ENCODE results near the gene PGA3.
"Not testable (repeated sequence)": the region's sequence is repeated elsewhere in the genome, so short reads cannot be mapped to it uniquely, and the experiment has no call there.

The PGA3 gene

DNA sequence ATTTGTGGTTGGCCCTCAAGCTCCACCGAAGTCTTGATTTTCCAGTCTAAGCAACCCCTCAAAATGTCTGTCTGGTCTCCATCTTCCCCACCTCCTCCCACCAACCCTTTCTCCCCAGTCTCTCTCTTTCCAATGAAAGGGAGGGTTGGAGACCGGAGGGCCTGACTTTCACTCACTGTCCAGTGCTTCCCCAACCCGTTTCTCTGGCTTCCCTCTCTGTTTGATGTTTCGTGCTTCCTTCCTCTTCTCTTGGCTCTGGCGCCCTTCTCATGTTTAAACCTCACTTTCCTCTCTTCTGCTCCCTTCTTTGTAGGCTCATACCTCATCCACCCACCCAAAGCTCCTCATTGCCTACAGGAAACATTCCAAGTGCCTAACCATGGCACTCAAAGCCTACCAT is 31.0 kb upstream of the PGA3 start:
- Histone ChIP-seq H3K4me1 (ENCODE audit: insufficient read depth, insufficient read length) (no peaks in the 10 kb centered on the region), H3K9ac (ENCODE audit: insufficient read length, low read depth) (no peak overlapping the region), H3K36me3 (ENCODE audit: insufficient read depth, insufficient read length, low read length) (no peaks in the 10 kb centered on the region), H3K9me3 (ENCODE audit: insufficient read depth, low read length) (peaks cover 22% of the 10 kb centered on the region; the same call in 1 of the 2 replicates), H3K4me3 (ENCODE audit: insufficient read length, low read depth) (no peak overlapping the region), H3K27me3 (ENCODE audit: insufficient read depth, insufficient read length) (peaks cover 5% of the 10 kb centered on the region)
- DNase-seq (ENCODE audit: low read depth, low spot score): no peak
- TF ChIP-seq ZNF274 (IDR thresholded peaks at IDR 0.05; ENCODE audit: low read depth, low read length) (no peak), YY1 (IDR thresholded peaks at IDR 0.05; ENCODE audit: insufficient read depth, insufficient read length) (no peak), SUZ12 (IDR thresholded peaks at IDR 0.05; ENCODE audit: extremely low read depth, insufficient read depth, insufficient read length) (no peak)

DNA sequence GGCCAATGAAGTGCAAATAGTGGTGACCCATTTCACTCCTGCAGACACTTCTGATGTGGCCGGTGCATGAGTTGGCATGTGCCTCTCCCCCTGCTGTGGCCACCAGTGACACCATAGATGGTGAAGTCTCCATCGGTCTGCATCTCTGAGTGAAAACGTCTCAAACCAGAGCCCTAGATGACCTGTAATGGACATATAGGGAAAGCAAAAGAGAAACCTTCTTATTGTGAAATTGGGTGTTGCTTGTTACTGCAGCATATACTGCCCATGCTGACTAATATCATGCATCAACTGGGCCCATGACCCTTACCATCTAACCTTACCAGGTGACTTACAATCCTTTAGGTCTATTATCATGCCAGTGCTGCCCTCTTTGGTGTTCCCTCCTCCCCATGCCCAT is 30.4 kb upstream of the PGA3 start:
- Histone ChIP-seq H3K4me1 (ENCODE audit: insufficient read depth, insufficient read length) (no peaks in the 10 kb centered on the region), H3K9me3 (ENCODE audit: insufficient read depth, low read length) (peaks cover 17% of the 10 kb centered on the region; the same call in 1 of the 2 replicates), H3K9ac (ENCODE audit: insufficient read length, low read depth) (no peak overlapping the region), H3K4me3 (ENCODE audit: insufficient read length, low read depth) (no peak overlapping the region), H3K27me3 (ENCODE audit: insufficient read depth, insufficient read length) (peaks cover 5% of the 10 kb centered on the region), H3K36me3 (ENCODE audit: insufficient read depth, insufficient read length, low read length) (no peaks in the 10 kb centered on the region)
- DNase-seq (ENCODE audit: low read depth, low spot score): no peak
- TF ChIP-seq YY1 (IDR thresholded peaks at IDR 0.05; ENCODE audit: insufficient read depth, insufficient read length): no peak
- TF ChIP-seq SUZ12 (IDR thresholded peaks at IDR 0.05; ENCODE audit: extremely low read depth, insufficient read depth, insufficient read length): no peak

DNA sequence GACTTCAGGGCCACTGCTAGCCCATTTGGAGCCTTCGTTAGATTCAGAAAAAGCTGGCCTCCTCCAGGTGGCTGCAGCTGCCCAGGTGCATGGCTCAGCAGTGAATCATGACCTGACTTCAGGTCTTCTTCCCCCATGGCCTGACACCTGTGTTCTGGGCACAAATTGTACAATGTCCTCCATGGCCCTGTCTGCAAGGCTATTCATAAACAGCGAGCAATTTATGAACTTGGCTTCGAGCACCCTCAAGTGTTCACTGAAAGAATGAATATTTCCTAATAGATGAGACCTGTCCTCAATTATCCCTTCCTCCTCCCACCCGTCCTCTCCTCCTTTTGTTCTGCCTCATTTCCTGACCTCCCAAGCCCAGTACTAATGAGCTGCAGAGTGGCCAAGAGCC is 29.9 kb upstream of the PGA3 start:
- peaks cover 5% of the 10 kb centered on the region for H3K27me3 ChIP-seq (ENCODE audit: insufficient read depth, insufficient read length)
- no peak for DNase-seq (ENCODE audit: low read depth, low spot score)
- TF ChIP-seq SUZ12 (IDR thresholded peaks at IDR 0.05; ENCODE audit: extremely low read depth, insufficient read depth, insufficient read length) (no peak), YY1 (IDR thresholded peaks at IDR 0.05; ENCODE audit: insufficient read depth, insufficient read length) (no peak), ZNF274 (IDR thresholded peaks at IDR 0.05; ENCODE audit: low read depth, low read length) (no peak)

DNA sequence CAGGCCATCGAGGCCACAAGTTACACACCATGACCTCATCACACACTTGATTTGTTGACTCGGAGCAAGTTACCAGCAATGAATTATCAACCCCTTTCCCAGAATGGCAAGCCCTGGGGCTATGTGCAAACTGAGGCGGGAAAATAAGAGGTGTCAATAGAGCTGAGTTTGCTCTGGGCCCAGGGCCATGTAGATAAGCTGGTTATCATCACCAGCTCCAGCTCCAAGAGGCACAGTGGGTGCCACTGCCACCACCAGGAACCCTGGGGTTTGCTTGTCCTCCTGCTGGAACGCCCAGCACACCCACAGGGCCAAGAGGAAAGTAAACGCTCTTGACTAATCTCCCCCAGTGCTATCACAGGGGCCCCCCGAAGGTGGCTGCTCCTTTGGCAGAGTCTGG is 29.0 kb upstream of the PGA3 start:
- H3K4me1 ChIP-seq (ENCODE audit: insufficient read depth, insufficient read length): no peaks in the 10 kb centered on the region
- H3K9me3 ChIP-seq (ENCODE audit: insufficient read depth, low read length): peaks cover 13% of the 10 kb centered on the region; the same call in 1 of the 2 replicates
- no peaks in the 10 kb centered on the region for H3K36me3 ChIP-seq (ENCODE audit: insufficient read depth, insufficient read length, low read length)
- no peak overlapping the region for H3K4me3 ChIP-seq (ENCODE audit: insufficient read length, low read depth)
- no peak for DNase-seq (ENCODE audit: low read depth, low spot score)
- TF ChIP-seq ZNF274 (IDR thresholded peaks at IDR 0.05; ENCODE audit: low read depth, low read length) (no peak), SUZ12 (IDR thresholded peaks at IDR 0.05; ENCODE audit: extremely low read depth, insufficient read depth, insufficient read length) (no peak), YY1 (IDR thresholded peaks at IDR 0.05; ENCODE audit: insufficient read depth, insufficient read length) (no peak)
- peaks cover 5% of the 10 kb centered on the region for H3K27me3 ChIP-seq (ENCODE audit: insufficient read depth, insufficient read length)
- H3K9ac ChIP-seq (ENCODE audit: insufficient read length, low read depth): no peak overlapping the region

More for the DNA sequence above, 29.9 kb upstream of the PGA3 start:
- no peak overlapping the region for H3K9ac ChIP-seq (ENCODE audit: insufficient read length, low read depth)
- no peaks in the 10 kb centered on the region for H3K4me1 ChIP-seq (ENCODE audit: insufficient read depth, insufficient read length)
- H3K36me3 ChIP-seq (ENCODE audit: insufficient read depth, insufficient read length, low read length): no peaks in the 10 kb centered on the region
- H3K4me3 ChIP-seq (ENCODE audit: insufficient read length, low read depth): no peak overlapping the region
- peaks cover 13% of the 10 kb centered on the region; the same call in 1 of the 2 replicates for H3K9me3 ChIP-seq (ENCODE audit: insufficient read depth, low read length)

DNA sequence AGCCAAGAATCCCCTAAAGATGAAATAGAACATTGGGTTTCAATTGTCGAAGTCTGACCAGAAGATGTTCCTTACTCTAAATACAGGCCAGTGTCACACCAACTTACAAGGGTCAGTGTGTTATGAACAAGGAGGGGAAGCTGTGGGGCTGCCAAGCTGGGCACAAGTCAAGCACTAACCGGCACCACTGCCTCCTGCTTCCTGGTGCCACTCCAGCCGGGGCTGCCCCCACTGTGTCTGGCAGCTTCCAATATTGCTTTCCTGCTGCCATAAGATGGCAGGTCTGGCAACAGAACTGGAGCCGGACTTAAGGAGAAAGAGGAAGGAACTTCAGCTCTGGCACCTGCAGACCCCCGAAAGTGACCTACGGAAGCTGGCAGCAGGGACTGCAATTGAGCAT is 28.4 kb upstream of the PGA3 start:
- Histone ChIP-seq H3K9ac (ENCODE audit: insufficient read length, low read depth) (no peak overlapping the region), H3K9me3 (ENCODE audit: insufficient read depth, low read length) (peaks cover 13% of the 10 kb centered on the region; the same call in 1 of the 2 replicates), H3K4me3 (ENCODE audit: insufficient read length, low read depth) (no peak overlapping the region), H3K36me3 (ENCODE audit: insufficient read depth, insufficient read length, low read length) (no peaks in the 10 kb centered on the region), H3K4me1 (ENCODE audit: insufficient read depth, insufficient read length) (no peaks in the 10 kb centered on the region), H3K27me3 (ENCODE audit: insufficient read depth, insufficient read length) (peaks cover 5% of the 10 kb centered on the region)
- no peak for TF ChIP-seq ZNF274 (IDR thresholded peaks at IDR 0.05; ENCODE audit: low read depth, low read length)
- TF ChIP-seq YY1 (IDR thresholded peaks at IDR 0.05; ENCODE audit: insufficient read depth, insufficient read length): no peak
- no peak for TF ChIP-seq SUZ12 (IDR thresholded peaks at IDR 0.05; ENCODE audit: extremely low read depth, insufficient read depth, insufficient read length)
- no peak for DNase-seq (ENCODE audit: low read depth, low spot score)

DNA sequence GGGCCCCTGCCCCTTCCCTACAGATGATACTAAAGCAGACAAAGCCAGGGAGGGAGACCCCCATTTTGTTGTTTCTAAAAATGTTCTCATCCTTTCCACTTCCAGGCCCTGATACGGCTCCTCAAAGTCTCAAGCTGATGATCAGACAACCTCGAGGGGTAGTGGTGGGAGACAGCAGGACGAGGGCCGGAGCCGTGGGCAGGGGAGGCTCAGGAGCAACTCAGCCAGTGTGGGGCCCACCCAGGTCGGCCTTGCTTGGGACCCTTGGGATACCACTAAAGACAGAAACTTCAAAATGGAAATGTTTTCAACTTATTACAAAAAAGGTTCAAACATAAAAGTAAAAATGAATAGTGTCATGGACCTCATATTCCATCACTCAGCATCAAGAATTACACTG is 26.9 kb upstream of the PGA3 start:
- H3K9ac ChIP-seq (ENCODE audit: insufficient read length, low read depth): no peak overlapping the region
- H3K9me3 ChIP-seq (ENCODE audit: insufficient read depth, low read length): peaks cover 13% of the 10 kb centered on the region; the same call in 1 of the 2 replicates
- H3K4me3 ChIP-seq (ENCODE audit: insufficient read length, low read depth): no peak overlapping the region
- no peaks in the 10 kb centered on the region for H3K4me1 ChIP-seq (ENCODE audit: insufficient read depth, insufficient read length)
- TF ChIP-seq ZNF274 (IDR thresholded peaks at IDR 0.05; ENCODE audit: low read depth, low read length) (no peak), YY1 (IDR thresholded peaks at IDR 0.05; ENCODE audit: insufficient read depth, insufficient read length) (no peak), SUZ12 (IDR thresholded peaks at IDR 0.05; ENCODE audit: extremely low read depth, insufficient read depth, insufficient read length) (no peak)
- H3K36me3 ChIP-seq (ENCODE audit: insufficient read depth, insufficient read length, low read length): no peaks in the 10 kb centered on the region
- H3K27me3 ChIP-seq (ENCODE audit: insufficient read depth, insufficient read length): peaks cover 5% of the 10 kb centered on the region
- no peak for DNase-seq (ENCODE audit: low read depth, low spot score)

DNA sequence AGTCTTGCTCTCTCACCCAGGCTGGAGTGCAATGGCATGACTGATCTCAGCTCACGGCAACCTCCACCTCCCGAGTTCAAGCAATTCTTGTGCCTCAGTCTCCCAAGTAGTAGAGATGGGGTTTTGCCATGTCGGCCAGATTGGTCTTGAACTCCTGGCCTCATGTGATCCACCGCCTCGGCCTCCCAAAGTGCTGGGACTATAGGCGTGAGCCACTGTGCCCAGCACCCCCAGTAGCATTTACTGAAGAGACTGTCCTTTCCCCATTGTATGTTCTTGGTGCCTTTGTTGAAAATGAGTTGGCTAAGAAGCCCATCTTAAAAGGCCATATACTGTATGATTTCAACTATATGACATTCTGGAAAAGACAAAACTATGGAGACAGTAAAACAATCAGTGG is 23.1 kb upstream of the PGA3 start:
- H3K4me1 ChIP-seq (ENCODE audit: insufficient read depth, insufficient read length); DNase-seq (ENCODE audit: low read depth, low spot score); H3K4me3 ChIP-seq (ENCODE audit: insufficient read length, low read depth); H3K27me3 ChIP-seq (ENCODE audit: insufficient read depth, insufficient read length); H3K9me3 ChIP-seq (ENCODE audit: insufficient read depth, low read length); H3K9ac ChIP-seq (ENCODE audit: insufficient read length, low read depth); H3K36me3 ChIP-seq (ENCODE audit: insufficient read depth, insufficient read length, low read length): not testable (repeated sequence)

DNA sequence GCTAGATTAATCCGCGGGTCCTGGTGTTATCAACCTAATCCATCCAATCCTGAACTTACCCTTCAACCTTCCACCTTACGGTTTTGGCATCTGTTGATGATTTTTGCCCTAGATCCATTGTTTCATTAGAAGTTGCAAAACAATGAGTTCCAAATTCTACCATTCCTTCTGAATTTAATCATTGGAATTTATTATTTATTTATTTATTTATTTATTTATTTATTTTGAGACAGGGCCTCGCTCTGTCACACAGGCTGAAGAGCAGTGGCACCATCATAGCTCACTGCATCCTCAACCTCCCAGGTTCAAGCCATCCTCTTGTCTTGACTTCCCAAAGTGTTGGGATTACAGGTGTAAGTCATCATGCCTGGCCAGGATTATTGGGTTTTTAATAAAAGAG is 21.8 kb upstream of the PGA3 start:
- Histone ChIP-seq H3K27me3 (ENCODE audit: insufficient read depth, insufficient read length) (no peaks in the 10 kb centered on the region), H3K4me3 (ENCODE audit: insufficient read length, low read depth) (no peak overlapping the region), H3K9me3 (ENCODE audit: insufficient read depth, low read length) (no peaks in the 10 kb centered on the region), H3K9ac (ENCODE audit: insufficient read length, low read depth) (no peak overlapping the region), H3K4me1 (ENCODE audit: insufficient read depth, insufficient read length) (peaks cover 3% of the 10 kb centered on the region), H3K36me3 (ENCODE audit: insufficient read depth, insufficient read length, low read length) (no peaks in the 10 kb centered on the region)
- no peak for DNase-seq (ENCODE audit: low read depth, low spot score)
- TF ChIP-seq SUZ12 (IDR thresholded peaks at IDR 0.05; ENCODE audit: extremely low read depth, insufficient read depth, insufficient read length): no peak
- TF ChIP-seq YY1 (IDR thresholded peaks at IDR 0.05; ENCODE audit: insufficient read depth, insufficient read length): no peak
- no peak for TF ChIP-seq ZNF274 (IDR thresholded peaks at IDR 0.05; ENCODE audit: low read depth, low read length)

All from NT2/D1 (cell line).